Measurements from ENCODE around the gene TPST2.

TPST2 gene

DNA sequence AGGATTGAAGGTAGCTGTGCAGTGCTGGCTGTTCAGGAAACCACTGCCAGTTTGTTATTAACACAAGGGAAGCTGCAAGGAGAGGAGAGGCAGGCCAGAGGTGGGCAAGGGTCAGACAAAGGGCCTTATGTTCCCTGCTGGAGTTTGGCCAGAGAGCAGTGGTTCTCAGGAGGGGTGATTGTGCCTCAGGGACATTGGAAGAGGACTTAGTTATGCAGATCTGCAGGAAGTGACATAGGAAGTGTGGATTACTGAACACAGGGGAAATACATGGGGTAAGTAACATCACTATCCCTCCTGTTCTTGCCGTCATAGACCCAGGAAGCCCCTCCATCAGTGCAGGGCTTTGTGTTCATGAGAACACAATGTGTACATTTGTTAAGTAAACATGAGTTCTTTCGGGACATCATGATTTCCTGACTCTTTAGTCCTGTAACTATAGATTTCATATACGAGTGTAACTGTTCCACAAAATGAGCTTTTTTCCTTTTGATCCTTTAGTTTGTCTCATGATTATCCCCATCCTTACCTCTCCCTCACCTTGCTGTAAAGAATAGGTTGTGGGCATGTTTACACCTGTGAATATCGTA, 100.4 kb downstream of the TPST2 start:
- DNase-seq (ENCODE audit: low read depth) = no peak

GRCh38 chr22:26487996-26488395, 101.9 kb downstream of the TPST2 start:
- DNase-seq (ENCODE audit: low read depth) = no peak

GRCh38 chr22:26486394-26486793, 103.5 kb downstream of the TPST2 start:
- no peak for DNase-seq (ENCODE audit: low read depth)

DNA sequence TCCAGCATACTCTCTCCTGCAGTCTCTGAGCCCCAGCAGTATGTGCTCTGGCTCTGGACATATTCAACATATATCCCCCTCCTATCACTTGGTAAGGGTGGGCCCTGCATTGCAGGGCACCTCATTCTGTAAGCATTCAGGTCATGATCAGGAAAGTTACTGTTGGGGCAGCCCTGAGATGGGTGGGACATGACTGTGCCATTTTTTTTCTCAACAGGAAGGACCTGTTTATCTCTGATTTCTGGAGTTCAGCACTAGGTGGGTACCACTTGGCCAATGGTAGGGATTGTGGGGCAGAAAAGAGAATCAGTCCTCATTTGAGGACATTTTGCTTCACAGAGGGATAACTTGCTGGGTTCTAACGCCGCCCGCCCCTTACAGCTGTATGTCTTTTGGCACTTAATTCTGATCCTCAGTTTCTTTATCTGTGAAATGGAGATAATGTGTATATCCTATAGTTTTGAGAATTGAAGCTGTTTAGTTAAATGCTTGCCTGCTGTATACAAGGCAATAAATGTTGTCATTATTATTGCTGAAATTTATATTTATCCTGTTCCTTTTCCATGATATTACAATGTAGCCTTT, 104.0 kb downstream of the TPST2 start:
- DNase-seq (ENCODE audit: low read depth) = no peak

GRCh38 chr22:26485013-26485412, 104.9 kb downstream of the TPST2 start:
- no peak for DNase-seq (ENCODE audit: low read depth)

GRCh38 chr22:26484360-26484706, 105.6 kb downstream of the TPST2 start:
- no peak for DNase-seq (ENCODE audit: low read depth)

DNA sequence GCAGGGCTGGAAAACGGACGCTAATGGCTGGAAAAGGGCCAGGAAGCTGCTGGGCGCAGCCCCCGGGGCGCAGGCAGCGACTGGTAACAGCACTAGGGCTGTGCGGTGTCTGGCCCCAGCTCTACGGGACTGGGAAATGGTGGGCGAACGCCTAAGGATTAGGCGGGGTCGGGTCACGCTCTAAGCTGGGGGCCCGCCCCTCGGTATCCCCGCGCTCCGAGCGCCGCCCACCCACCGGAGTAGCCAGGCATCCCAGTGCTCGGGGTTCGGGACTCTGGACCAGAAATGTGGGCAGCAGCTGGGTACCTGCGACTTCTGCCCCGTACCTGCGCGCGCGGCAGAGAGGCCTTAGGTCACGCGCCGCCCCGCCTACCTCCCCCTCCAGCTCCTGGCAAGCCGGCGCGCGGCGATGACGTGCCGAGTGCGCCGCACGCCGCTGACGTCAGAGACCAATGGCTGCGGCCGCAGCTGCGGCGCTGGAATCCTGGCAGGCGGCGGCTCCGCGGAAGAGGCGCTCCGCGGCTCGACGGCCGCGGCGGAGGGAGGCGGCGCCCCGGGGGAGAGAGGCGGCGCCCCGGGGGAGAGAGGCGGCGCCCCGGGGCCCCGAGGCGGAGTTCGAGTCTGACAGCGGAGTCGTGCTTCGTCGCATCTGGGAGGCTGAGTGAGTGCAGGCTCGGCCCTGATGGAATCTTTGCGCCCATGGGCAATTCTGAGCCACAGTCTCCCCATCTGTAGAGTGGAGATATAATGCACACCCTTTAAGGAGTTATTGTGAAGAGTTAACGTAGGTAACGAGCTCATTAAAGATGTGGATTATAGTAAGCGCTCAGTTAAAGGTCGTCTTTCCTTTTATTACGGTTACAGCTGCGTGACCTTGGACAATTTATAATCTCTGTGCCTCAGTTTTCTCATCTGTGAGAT, 106.2 kb downstream of the TPST2 start, which contains the start of the genes HPS4 and SRRD:
TSS of gene HPS4 (minus strand) at position 345 of the 921 bp plus-strand sequence. CDS start 2,021 bp downstream, outside the sequence.
TSS of gene SRRD (plus strand) at position 439 of the 921 bp plus-strand sequence. CDS start at position 453, 14 bp downstream.
- DNase-seq (ENCODE audit: low read depth) = peak; percentile 76

GRCh38 chr22:26483043-26483438, 106.9 kb downstream of the TPST2 start:
- DNase-seq (ENCODE audit: low read depth) = no peak

DNA sequence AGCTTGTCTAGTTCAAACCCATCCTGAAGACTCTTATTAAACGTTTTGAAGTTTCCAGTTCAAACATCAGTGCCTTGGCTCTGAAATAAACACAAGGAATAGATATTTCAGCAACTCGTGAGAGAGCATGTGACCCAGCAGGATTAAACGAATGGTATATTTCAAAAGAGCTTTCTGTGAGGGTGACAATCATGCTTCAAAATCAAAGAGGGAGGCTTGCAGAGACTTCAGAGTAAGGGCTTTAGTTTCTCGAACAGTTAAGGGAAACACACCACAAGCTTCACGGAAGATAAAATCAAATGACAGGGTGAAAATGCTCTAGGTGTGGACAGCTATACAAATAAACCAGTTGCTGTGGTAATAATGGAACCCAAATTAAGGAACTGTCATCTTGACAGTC, 107.8 kb downstream of the TPST2 start:
- DNase-seq (ENCODE audit: low read depth) = no peak

- no peak for DNase-seq (ENCODE audit: low read depth)
Measured at GRCh38 chr22:26481694-26482093, 108.2 kb downstream of the TPST2 start.

- no peak for DNase-seq (ENCODE audit: low read depth)
Measured at GRCh38 chr22:26481112-26481693, 108.7 kb downstream of the TPST2 start.

DNA sequence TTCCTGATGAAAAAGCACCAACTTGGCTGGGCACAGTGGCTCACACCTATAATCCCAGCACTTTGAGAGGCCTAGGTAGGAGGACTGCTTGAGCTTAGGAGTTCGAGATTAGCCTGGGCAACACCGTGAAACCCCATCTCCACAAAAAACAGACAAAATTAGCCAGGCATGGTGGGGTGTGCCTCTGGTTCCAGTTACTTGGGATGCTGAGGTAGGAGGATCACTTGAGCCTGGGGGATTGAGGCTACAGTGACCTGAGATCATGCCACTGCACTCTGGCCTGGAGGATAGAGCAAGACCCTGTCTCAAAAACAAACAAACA, 109.4 kb downstream of the TPST2 start:
- no peak for DNase-seq (ENCODE audit: low read depth)

GRCh38 chr22:26479792-26480610, 109.9 kb downstream of the TPST2 start:
- no peak for DNase-seq (ENCODE audit: low read depth)

- no peak for DNase-seq (ENCODE audit: low read depth)
Measured at GRCh38 chr22:26479043-26479791, 110.7 kb downstream of the TPST2 start.

DNA sequence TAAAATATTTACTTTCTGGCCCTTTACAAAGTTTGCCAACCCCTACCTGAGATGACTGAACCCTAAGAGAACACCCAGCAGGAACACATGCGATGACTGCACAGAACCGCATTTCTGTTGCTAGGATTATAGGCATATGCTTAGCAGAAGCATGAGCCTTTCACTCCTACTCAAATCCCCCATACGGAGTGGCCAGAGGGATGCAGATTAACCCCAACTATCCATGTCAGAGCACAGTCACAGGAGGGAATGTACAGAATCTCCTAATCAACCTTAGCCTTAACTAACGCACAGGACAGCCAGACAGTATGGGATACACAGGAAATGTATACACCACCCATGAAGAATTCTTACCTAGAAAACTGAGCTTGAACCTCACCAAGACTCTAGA, 112.6 kb downstream of the TPST2 start:
- DNase-seq (ENCODE audit: low read depth) = no peak

DNA sequence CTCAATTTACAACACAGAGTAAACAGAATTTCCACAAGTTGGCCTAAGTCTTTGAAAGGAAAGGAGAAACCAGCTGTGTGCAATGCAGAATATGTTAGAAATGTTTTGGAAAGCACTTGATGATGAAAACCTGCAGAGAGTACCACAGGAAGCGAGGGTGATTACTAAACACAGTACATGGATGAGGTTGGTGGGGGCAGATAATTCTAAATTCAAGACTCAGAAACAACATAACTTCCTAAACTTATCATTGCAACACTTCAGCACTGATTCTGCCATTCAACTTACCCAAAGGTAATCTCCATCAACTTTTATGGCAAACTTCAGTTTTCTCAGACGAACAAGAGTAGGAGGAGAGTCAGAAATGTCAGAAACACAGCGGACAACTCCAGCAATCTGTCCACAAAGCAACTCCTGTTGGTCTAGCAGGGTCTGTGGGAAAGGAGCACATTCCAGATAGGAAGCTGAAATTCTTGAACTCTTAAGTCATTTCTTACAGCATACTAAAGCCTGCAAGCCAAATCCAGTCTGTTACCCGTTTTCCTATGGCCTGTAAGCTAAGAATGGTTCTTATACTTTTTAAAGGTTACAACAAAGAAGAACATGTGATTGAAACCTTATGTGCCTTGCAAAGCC, 113.1 kb downstream of the TPST2 start:
- no peak for DNase-seq (ENCODE audit: low read depth)

DNA sequence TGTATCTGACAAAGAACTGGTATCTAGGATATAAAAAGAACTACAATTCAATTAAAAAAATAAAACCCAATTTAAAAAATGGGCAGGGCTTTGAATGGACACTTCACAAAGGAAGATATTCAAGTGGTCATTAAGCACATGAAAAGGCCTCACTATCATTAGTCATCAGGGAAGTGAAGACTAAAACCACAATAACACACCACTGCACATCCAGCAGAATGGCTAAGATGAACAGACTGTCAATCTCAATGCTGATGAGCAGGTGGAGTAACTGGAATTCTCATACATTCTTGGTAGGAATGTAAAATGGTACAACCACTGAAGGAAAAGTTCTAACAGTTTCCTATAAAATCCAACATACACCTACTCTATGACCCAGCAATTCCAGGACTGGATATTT, 115.2 kb downstream of the TPST2 start:
- no peak for DNase-seq (ENCODE audit: low read depth)

Data from GM04504 (cell line).